OCI-M2 (cell line): Measurements from ENCODE around the gene RHOXF1.
"Not testable (repeated sequence)": the region's sequence is repeated elsewhere in the genome, so short reads cannot be mapped to it uniquely, and the experiment has no call there.

Experiments
- DNase-seq: peaks from one replicate; lab custom pipeline; 2025; ENCODE audit not compliant: unreplicated experiment; lab: John Stamatoyannopoulos, UW

Gene RHOXF1

GRCh38 chrX:120115438-120115963, at the start of gene RHOXF1:
Gene RHOXF1, minus strand, starts transcription at chrX:120115913. Its CDS starts 51 bp downstream, at chrX:120115862.
- DNase-seq: no peak

GRCh38 chrX:120159086-120159485, 43.4 kb upstream of the RHOXF1 start:
- DNase-seq: not testable (repeated sequence)

GRCh38 chrX:120158313-120158712, 42.6 kb upstream of the RHOXF1 start, which contains the start of gene RHOXF2:
Gene RHOXF2, plus strand, starts transcription at chrX:120158613. Its CDS starts 138 bp downstream, at chrX:120158751.
- DNase-seq: not testable (repeated sequence)

- DNase-seq: not testable (repeated sequence)
These were observed 34.5 kb upstream of the RHOXF1 start for GRCh38 chrX:120150109-120150744.

GRCh38 chrX:120147537-120147936, 31.8 kb upstream of the RHOXF1 start:
- no peak for DNase-seq

- DNase-seq: not testable (repeated sequence)
These were observed 30.6 kb upstream of the RHOXF1 start for GRCh38 chrX:120146323-120146722.

GRCh38 chrX:120145295-120145925, 29.7 kb upstream of the RHOXF1 start:
- DNase-seq: no peak

GRCh38 chrX:120144178-120144844, 28.6 kb upstream of the RHOXF1 start:
- DNase-seq: no peak

GRCh38 chrX:120140293-120140981, 24.7 kb upstream of the RHOXF1 start:
- DNase-seq: no peak

GRCh38 chrX:120137439-120137838, 21.7 kb upstream of the RHOXF1 start:
- DNase-seq: no peak

- DNase-seq: no peak
These were observed 21.1 kb upstream of the RHOXF1 start for GRCh38 chrX:120136840-120137239.

GRCh38 chrX:120136128-120136527, 20.4 kb upstream of the RHOXF1 start:
- no peak for DNase-seq

- DNase-seq: not testable (repeated sequence)
These were observed 12.7 kb upstream of the RHOXF1 start for GRCh38 chrX:120128306-120128846.

- DNase-seq: no peak
These were observed 9.7 kb upstream of the RHOXF1 start for GRCh38 chrX:120125444-120125843.

- DNase-seq: no peak
These were observed 4.5 kb upstream of the RHOXF1 start for GRCh38 chrX:120120223-120120622.

GRCh38 chrX:120111611-120112010, 4.1 kb downstream of the RHOXF1 start:
- DNase-seq: no peak

GRCh38 chrX:120109378-120109777, 6.3 kb downstream of the RHOXF1 start:
- DNase-seq: no peak

GRCh38 chrX:120104707-120105106, 11.0 kb downstream of the RHOXF1 start:
- DNase-seq: not testable (repeated sequence)

- not testable (repeated sequence) for DNase-seq
These were observed 14.7 kb downstream of the RHOXF1 start for GRCh38 chrX:120101057-120101456.

GRCh38 chrX:120090208-120090607, 25.5 kb downstream of the RHOXF1 start:
- no peak for DNase-seq
